Adrenal gland (tissue), 12 donors: ENCODE measurements around the gene IRGC. TPM values are rescaled to one million over a fixed set of nuclear protein-coding genes. Genes with fewer than 3 reads are reported as not detected.

Source experiments
- DNase-seq, 7 donors: peaks; one replicate each; pipeline ENCODE4 v3.0.0-alpha.2; 2019 to 2020
- H3K27ac ChIP-seq, 5 donors: fragments of 200-600 bp; sonication (generic) in 4 of 5; 1 replicate in 3 of 5; 2 replicates in 2 of 5; pipeline versions ENCODE4 v1.5.1 to v1.8.0; 2016 to 2020; ENCODE audit warnings: mild to moderate bottlenecking in 1 of 5
- H3K27me3 ChIP-seq: fragments of 200-600 bp; 2 replicates; pipeline ENCODE4 v1.8.0; 2021
- H3K36me3 ChIP-seq, 2 donors: fragments of 200-600 bp; replicated peaks in 1 of 2; 1 replicate in 1 of 2; 2 replicates in 1 of 2; pipeline versions ENCODE4 v1.5.1 to v1.8.0; 2018 to 2022
- H3K4me1 ChIP-seq, 2 donors: fragments of 200-600 bp; replicated peaks in 1 of 2; 1 replicate in 1 of 2; 2 replicates in 1 of 2; pipeline versions ENCODE4 v1.5.1 to v1.8.0; 2018 to 2021
- H3K4me3 ChIP-seq, 4 donors: fragments of 200-600 bp; sonication (generic) in 3 of 4; one replicate each; pipeline ENCODE4 v1.5.1; 2016 to 2018
- H3K9me3 ChIP-seq, 3 donors: fragments of 200-600 bp; sonication (generic) in 1 of 3; replicated peaks in 1 of 3; 1 replicate in 2 of 3; 2 replicates in 1 of 3; pipeline versions ENCODE4 v1.5.1 to v1.8.0; 2016 to 2021
- POLR2A ChIP-seq, 2 donors: fragments of 450-650 bp; IDR thresholded peaks; one replicate each; pipeline ENCODE4 v1.6.1; 2017; ENCODE audit warnings: antibody characterized with exemption in 2 of 2, mild to moderate bottlenecking in 2 of 2, moderate library complexity in 1 of 2
- whole genome bisulfite sequencing, 4 donors: extraction: QIAGEN DNeasy Blood & Tissue Kit in 2 of 4; methylation state at CpG; one replicate each; pipeline versions ENCODE4 v1.1.5 to v1.1.7; 2013 to 2017; 5-methylcytosine and 5-hydroxymethylcytosine counted together
- intact Hi-C, 2 donors: fragments of 100-400 bp; cut with DNase I; formaldehyde crosslinking; loops; one replicate each; pipeline versions ENCODE4 v1.14.1 to v1.15.0; 2022 to 2023
- polyA plus RNA-seq, 3 donors: library from polyadenylated mRNA; stranded (reverse); fragments of 200-250 nt in 2 of 3; fragments of 350-450 nt in 1 of 3; fragmentation: Illumina TruSeq in 1 of 3; extraction: RNeasy Lipid Tissue Mini Kit (QIAGEN cat#74804) in 1 of 3; gene quantifications; one replicate each; pipeline ENCODE4 v1.2.3, GENCODE V29; 2013 to 2014
- total RNA-seq, 9 donors: library from RNA; depleted of rRNA in 4 of 9; stranded (reverse); fragments of >200 nt in 4 of 9; fragments of 120-200 nt in 1 of 9; fragmentation: NEBNext Ultra II Directional in 1 of 9; extraction: Animal tissue kit (Norgen Biotek cat#: 25700) in 1 of 9; gene quantifications; one replicate each; pipeline versions ENCODE4 v1.1.0 to v1.2.4, GENCODE V29; 2013 to 2023
- TF ChIP-seq, protein P1 (sequence below), 6 experiments: fragments of 450-650 bp in 4 of 6; fragments of 200-600 bp in 2 of 6; sonication (generic) in 1 of 6; IDR thresholded peaks; 1 replicate in 5 of 6; 2 replicates in 1 of 6; pipeline versions ENCODE4 v1.5.1 to v1.8.0; 2016 to 2021; ENCODE audit warnings: antibody characterized with exemption in 6 of 6, mild to moderate bottlenecking in 2 of 6, moderate library complexity in 1 of 6
- donor health status: healthy with polysubstance abuse.
- donor health status: Bipolar disorder and iron deficiency.
- donor health status: DM: yes; HTN: yes; CAD: no.
- donor health status: DM: no; HTN: no; CAD: no.
- donor health status: DM: no; HTN: no; CAD: no.
- donor health status: DM: yes; HTN: yes; CAD: no.

IRGC gene
- total and polyA plus RNA-seq, 12 donors, result not detected

- 69 to 100% (median 72%) methylated on average over 1 of the region's 1 CpG for WGBS, 4 donors
- H3K27me3 ChIP-seq, result no peaks in the 10 kb centered on the region
These were observed 28.2 kb upstream of the IRGC start for GRCh38 chr19:43687660-43687997.

GRCh38 chr19:43688059-43688701 lies 27.7 kb upstream of the IRGC start:
- no peak for DNase-seq
- Histone ChIP-seq H3K27me3 (no peaks in the 10 kb centered on the region), H3K27ac (no peak overlapping the region), H3K4me1 (no peaks in the 10 kb centered on the region), H3K36me3 (no peaks in the 10 kb centered on the region), H3K9me3 (no peaks in the 10 kb centered on the region), H3K4me3 (no peak overlapping the region)
- intact Hi-C loops, result no loop called here
- WGBS, 4 donors, result 74 to 82% (median 77%) methylated on average over 10 of the region's 10 CpGs
- no peak for TF ChIP-seq POLR2A (IDR thresholded peaks at IDR 0.05)
- TF ChIP-seq, protein P1, sequence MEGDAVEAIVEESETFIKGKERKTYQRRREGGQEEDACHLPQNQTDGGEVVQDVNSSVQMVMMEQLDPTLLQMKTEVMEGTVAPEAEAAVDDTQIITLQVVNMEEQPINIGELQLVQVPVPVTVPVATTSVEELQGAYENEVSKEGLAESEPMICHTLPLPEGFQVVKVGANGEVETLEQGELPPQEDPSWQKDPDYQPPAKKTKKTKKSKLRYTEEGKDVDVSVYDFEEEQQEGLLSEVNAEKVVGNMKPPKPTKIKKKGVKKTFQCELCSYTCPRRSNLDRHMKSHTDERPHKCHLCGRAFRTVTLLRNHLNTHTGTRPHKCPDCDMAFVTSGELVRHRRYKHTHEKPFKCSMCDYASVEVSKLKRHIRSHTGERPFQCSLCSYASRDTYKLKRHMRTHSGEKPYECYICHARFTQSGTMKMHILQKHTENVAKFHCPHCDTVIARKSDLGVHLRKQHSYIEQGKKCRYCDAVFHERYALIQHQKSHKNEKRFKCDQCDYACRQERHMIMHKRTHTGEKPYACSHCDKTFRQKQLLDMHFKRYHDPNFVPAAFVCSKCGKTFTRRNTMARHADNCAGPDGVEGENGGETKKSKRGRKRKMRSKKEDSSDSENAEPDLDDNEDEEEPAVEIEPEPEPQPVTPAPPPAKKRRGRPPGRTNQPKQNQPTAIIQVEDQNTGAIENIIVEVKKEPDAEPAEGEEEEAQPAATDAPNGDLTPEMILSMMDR (IDR thresholded peaks at IDR 0.05), result no peak

More at GRCh38 chr19:43687660-43687997, 28.2 kb upstream of the IRGC start:
- H3K9me3 ChIP-seq, result no peaks in the 10 kb centered on the region
- no peaks in the 10 kb centered on the region for H3K36me3 ChIP-seq
- no peaks in the 10 kb centered on the region for H3K4me1 ChIP-seq
- intact Hi-C loops, result no loop called here
- no peak for TF ChIP-seq POLR2A (IDR thresholded peaks at IDR 0.05)
- TF ChIP-seq, protein P1 (IDR thresholded peaks at IDR 0.05), result no peak
- no peak for DNase-seq
- H3K27ac ChIP-seq, result no peak overlapping the region
- no peak overlapping the region for H3K4me3 ChIP-seq

DNA sequence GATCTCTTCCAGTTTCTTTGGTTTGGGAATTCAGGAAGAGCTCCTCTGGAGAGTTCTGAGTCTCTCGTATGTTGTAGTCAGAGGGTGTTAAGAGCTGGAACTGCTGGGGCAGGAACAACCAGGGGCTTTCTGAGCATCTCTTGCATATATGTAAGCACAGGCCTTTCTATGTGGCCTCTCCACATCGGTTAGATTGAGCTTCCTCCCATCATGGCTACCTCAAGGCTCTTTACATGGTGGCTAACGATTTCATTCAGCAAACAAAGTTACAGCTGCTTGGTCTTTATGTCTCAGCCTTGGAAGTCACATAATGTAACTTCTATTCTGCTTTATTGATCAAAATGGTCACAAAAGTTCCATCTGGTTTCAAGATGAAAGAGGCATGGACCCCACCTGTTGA lies 25.4 kb upstream of the IRGC start:
- DNase-seq, result no peak
- no peaks in the 10 kb centered on the region for H3K36me3 ChIP-seq
- 49 to 70% (median 57%) methylated on average over 3 of the region's 3 CpGs for WGBS, 4 donors
- H3K9me3 ChIP-seq, result no peaks in the 10 kb centered on the region
- intact Hi-C loops, result no loop called here
- H3K4me1 ChIP-seq, result no peaks in the 10 kb centered on the region
- no peak overlapping the region for H3K4me3 ChIP-seq
- H3K27ac ChIP-seq, result no peak overlapping the region
- H3K27me3 ChIP-seq, result no peaks in the 10 kb centered on the region
- TF ChIP-seq POLR2A (IDR thresholded peaks at IDR 0.05), result no peak
- TF ChIP-seq, protein P1 (IDR thresholded peaks at IDR 0.05), result no peak

DNA sequence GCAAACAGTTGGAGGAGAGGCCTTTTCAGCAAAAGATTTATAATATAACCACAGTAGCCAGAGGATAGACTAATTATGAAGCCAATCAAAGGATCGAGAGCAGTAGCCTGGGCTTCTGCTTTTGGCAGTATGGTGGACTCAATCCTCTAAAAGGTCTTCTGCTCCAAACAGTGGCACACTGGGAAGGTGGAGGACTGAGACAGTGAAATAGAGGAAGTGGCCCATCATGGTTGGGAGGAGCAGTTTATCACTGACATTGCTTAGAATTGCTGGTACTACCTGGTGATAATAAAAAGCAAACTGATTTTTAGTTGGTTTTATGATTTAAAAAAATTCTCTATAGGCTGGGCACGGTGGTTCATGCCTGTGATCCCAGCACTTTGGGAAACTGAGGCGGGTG lies 25.0 kb upstream of the IRGC start:
- Histone ChIP-seq H3K9me3 (no peaks in the 10 kb centered on the region), H3K27me3 (no peaks in the 10 kb centered on the region), H3K36me3 (no peaks in the 10 kb centered on the region), H3K27ac (no peak overlapping the region), H3K4me1 (no peaks in the 10 kb centered on the region), H3K4me3 (no peak overlapping the region)
- TF ChIP-seq, protein P1 (IDR thresholded peaks at IDR 0.05), result no peak
- no peak for TF ChIP-seq POLR2A (IDR thresholded peaks at IDR 0.05)
- 75 to 86% (median 82%) methylated on average over 3 of the region's 3 CpGs for WGBS, 4 donors
- intact Hi-C loops, result no loop called here
- DNase-seq, result no peak
